Articular chondrocyte of knee joint (primary cell): ENCODE measurements around the gene PLCZ1. TPM values are rescaled to one million over a fixed set of nuclear protein-coding genes. Genes with fewer than 3 reads are reported as not detected.

Experiments used
- total RNA-seq: library from RNA; depleted of rRNA; stranded (reverse); fragments of >200 nt; gene quantifications from 2 replicates; pipeline ENCODE4 v1.2.3, GENCODE V29; 2012

Gene PLCZ1, protein sequence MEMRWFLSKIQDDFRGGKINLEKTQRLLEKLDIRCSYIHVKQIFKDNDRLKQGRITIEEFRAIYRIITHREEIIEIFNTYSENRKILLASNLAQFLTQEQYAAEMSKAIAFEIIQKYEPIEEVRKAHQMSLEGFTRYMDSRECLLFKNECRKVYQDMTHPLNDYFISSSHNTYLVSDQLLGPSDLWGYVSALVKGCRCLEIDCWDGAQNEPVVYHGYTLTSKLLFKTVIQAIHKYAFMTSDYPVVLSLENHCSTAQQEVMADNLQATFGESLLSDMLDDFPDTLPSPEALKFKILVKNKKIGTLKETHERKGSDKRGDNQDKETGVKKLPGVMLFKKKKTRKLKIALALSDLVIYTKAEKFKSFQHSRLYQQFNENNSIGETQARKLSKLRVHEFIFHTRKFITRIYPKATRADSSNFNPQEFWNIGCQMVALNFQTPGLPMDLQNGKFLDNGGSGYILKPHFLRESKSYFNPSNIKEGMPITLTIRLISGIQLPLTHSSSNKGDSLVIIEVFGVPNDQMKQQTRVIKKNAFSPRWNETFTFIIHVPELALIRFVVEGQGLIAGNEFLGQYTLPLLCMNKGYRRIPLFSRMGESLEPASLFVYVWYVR
- not detected in 2 replicates for total RNA-seq

DNA sequence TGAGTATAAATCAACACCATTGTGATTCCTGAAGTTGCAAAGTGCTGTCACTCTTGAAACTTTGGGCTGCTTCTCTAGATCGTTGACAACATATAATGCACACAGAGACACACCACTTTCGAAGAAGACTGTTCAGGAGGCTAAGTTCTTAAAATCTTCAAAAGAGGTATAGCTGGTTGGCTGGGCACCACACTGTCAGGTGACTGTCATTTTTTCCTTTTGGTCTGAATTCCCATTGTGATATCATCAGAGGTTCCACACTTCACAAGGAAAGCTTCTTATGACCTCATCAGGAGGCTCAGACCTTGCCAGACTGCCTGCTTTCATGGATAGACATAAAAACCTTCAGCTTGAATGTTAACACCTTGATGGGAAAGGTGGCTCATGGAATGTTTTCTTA lies at the start of gene PLCZ1, which contains the start of gene CAPZA3:
Gene PLCZ1, minus strand, starts transcription at position 194 of the 400 bp plus-strand sequence. CDS start 641 bp downstream, outside the sequence.
Gene CAPZA3, plus strand, starts transcription at position 301 of the 400 bp plus-strand sequence. CDS start 150 bp downstream, outside the sequence.

Other genes with a start within 250 kb of the PLCZ1 start
- not detected in 2 replicates for gene CAPZA3, start 107 bp upstream of the PLCZ1 start, total RNA-seq